GM06990 (cell line): ENCODE measurements around the gene SMTNL2.
"Not testable (repeated sequence)": the region's sequence is repeated elsewhere in the genome, so short reads cannot be mapped to it uniquely, and the experiment has no call there.

ENCODE experiments used
- DNase-seq: peaks from one replicate; pipeline ENCODE4 v3.0.0-alpha.2; 2011; ENCODE audit not compliant: insufficient read length; ENCODE audit errors: extremely low read depth
- H3K27me3 ChIP-seq: replicated peaks from 2 replicates; pipeline ENCODE4 v1.6.0; 2011; ENCODE audit warnings: low read length; ENCODE audit not compliant: control insufficient read depth, insufficient read depth
- H3K36me3 ChIP-seq: 2 replicates; pipeline ENCODE4 v1.5.1; 2011; ENCODE audit warnings: low read length; ENCODE audit not compliant: control insufficient read depth, insufficient read depth
- H3K4me3 ChIP-seq: replicated peaks from 2 replicates; pipeline ENCODE4 v1.5.1; 2011; ENCODE audit warnings: low read depth, mild to moderate bottlenecking, control low read depth, low read length
- CTCF ChIP-seq: IDR thresholded peaks from 2 replicates; pipeline ENCODE4 v1.5.1; 2011; ENCODE audit warnings: low read length, control low read depth, mild to moderate bottlenecking, inconsistent platforms; ENCODE audit not compliant: insufficient read depth, poor library complexity, severe bottlenecking

SMTNL2 gene

GRCh38 chr17:4591529-4591928 lies 7.2 kb downstream of the SMTNL2 start:
- no peak for TF ChIP-seq CTCF
- H3K36me3 ChIP-seq: no peaks in the 10 kb centered on the region
- no peaks in the 10 kb centered on the region; the same call in none of the 2 replicates for H3K27me3 ChIP-seq
- H3K4me3 ChIP-seq: no peak overlapping the region
- DNase-seq: no peak

DNA sequence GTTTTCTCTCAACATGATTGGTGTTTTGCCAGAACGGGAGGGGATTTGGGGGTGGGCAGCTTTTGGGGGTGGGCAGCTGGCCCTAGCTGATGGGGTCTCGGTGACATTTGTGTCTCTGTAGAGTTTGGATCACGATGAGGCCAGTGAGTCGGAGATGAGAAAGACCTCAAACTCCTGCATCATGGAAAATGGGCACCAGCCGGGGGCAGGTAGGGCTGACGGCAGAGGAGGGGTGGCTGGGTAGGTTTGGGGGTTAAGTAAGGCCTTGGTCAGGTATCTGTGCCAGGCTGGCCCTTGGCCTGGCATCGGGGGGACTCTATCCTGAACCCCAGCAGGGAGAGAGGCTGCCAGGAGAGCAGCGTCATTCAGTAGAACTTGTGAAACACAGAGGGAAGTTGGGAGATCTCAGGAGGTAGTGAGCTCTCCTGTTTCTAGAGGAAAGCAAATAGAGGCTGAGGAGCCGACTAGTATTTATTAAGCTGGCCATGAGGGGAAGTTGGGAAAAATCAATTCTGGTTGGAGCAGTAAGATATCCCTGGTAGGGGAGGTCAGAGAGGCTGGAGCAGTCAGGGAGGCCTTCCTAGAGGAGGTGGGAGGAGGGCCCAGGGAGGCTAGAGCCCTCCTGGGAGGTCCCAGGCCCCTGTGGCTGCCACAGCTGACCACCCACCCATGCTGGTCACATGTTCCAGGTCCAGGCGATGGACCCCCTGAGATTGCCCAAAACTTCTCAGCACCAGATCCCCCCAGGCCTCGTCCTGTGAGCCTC lies 8.1 kb downstream of the SMTNL2 start:
- H3K4me3 ChIP-seq: no peak overlapping the region
- H3K36me3 ChIP-seq: no peaks in the 10 kb centered on the region
- TF ChIP-seq CTCF: no peak
- DNase-seq: no peak
- H3K27me3 ChIP-seq: no peaks in the 10 kb centered on the region; the same call in none of the 2 replicates

DNA sequence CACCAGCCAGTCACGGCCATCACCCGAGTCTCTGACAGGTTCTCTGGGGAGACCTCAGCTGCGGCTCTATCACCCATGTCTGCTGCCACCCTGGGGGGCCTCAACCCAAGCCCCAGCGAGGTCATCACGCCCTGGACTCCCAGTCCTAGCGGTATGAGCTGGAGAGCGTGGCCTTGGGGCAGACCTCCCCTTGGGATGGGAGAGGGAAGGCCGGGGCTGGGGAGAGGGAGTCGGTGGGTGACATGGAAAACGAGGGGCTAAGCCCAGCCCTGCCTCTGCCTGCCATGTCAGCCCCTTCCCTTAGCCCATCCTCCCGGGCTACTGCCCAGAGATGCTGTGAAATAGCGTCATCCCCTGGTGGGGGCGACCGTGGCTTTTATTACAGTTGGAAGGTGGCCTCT lies 8.7 kb downstream of the SMTNL2 start:
- Histone ChIP-seq H3K36me3 (no peaks in the 10 kb centered on the region), H3K27me3 (no peaks in the 10 kb centered on the region; the same call in none of the 2 replicates), H3K4me3 (no peak overlapping the region)
- TF ChIP-seq CTCF: no peak
- DNase-seq: no peak

DNA sequence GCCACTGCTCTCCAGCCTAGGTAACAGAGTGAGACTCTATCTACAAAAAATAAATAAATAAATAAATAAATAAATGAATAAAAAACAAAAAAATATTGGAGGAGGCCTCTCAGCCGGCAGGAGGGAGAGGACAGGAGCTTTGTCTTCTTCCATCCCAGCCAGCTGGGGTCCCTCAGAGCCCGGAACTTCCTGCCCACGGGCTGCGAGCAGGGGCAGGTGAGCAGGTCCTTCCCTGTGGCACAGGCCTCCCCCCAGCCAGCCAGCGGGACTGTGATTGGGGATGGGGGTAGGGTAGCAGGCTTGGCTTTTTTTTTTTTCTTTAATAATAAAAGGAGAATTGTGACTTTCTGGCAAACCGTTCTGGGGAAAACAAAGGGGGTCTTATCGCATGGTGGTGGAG lies 10.1 kb downstream of the SMTNL2 start:
- no peaks in the 10 kb centered on the region; the same call in none of the 2 replicates for H3K27me3 ChIP-seq
- H3K36me3 ChIP-seq: no peaks in the 10 kb centered on the region
- TF ChIP-seq CTCF: no peak
- no peak for DNase-seq
- H3K4me3 ChIP-seq: no peak overlapping the region

- DNase-seq: peak; percentile 38
- H3K4me3 ChIP-seq: no peak overlapping the region
- peak; percentile 60 for TF ChIP-seq CTCF
- no peaks in the 10 kb centered on the region; the same call in none of the 2 replicates for H3K27me3 ChIP-seq
- H3K36me3 ChIP-seq: no peaks in the 10 kb centered on the region
These were observed 10.8 kb downstream of the SMTNL2 start for GRCh38 chr17:4594931-4595684.

DNA sequence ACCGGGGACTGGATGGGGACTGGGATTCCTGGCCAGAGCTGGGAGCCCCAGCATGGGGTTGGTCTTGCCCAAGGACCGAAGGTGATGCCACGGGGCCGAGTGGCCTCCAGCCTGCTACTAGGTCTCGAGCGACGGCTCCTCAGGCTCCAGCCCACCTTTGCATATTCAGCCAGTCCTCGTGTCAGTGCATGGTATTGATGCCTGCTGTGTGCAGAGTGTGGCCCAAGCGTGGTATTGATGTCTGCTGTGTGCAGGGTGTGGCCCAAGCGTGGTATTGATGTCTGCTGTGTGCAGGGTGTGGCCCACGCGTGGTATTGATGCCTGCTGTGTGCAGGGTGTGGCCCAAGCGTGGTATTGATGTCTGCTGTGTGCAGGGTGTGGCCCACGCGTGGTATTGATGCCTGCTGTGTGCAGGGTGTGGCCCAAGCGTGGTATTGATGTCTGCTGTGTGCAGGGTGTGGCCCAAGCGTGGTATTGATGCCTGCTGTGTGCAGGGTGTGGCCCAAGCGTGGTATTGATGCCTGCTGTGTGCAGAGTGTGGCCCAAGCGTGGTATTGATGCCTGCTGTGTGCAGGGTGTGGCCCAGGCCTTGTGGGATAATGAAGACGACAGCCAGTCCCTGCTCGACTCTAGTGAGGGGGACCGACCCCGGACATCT lies 11.5 kb downstream of the SMTNL2 start:
- not testable (repeated sequence) for H3K27me3 ChIP-seq, H3K4me3 ChIP-seq, DNase-seq, H3K36me3 ChIP-seq
